NCI-H2029 treated with DMSO at 0.1 percent for 48 hours (cell line): Measurements from ENCODE around the gene UTP20.

Experiments
- DNase-seq: peaks from one replicate; lab custom pipeline; 2025; lab: John Stamatoyannopoulos, UW

UTP20 gene

DNA sequence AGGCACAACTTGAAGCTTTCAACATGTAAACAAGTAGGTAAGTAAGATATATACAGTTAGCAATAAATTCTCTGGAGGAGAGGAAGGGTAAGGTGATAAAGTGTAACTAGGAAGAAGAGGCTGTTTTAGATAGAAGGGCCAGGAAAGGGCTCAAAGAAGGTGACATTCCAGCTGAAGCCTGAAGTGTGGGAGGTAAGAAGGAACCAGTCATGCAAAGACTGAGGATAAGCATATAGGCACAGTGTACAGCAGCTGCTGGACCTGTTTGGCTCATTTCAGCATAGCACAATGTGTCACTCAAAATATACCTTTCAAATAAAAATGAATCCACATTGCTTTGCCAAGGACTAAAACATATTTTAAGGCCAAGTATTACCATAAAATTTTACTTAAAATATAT lies 156.2 kb downstream of the UTP20 start:
- no peak for DNase-seq
